SK-N-SH treated with all-trans-retinoic acid at 6 μM for 48 hours (cell line): Measurements from ENCODE around the gene DNAJB12.

Experiments
- ATAC-seq: fragments of 200-7000 bp; cut with Tn5 transposase; 3 replicates; pipeline ENCODE4 v1.9.1; 2020; ENCODE audit warnings: mild to moderate bottlenecking, moderate library complexity
- CSDC2 ChIP-seq: fragments of 250-450 bp; sonication (Bioruptor Pico); IDR thresholded peaks from 2 replicates; pipeline ENCODE4 v1.5.0; 2020; ENCODE audit warnings: mild to moderate bottlenecking, moderate library complexity
- ESRRG ChIP-seq: fragments of 250-450 bp; sonication (Bioruptor Pico); IDR thresholded peaks from 2 replicates; pipeline ENCODE4 v1.6.1; 2021; ENCODE audit warnings: mild to moderate bottlenecking
- ISL1 ChIP-seq: fragments of 250-450 bp; sonication (Bioruptor Pico); IDR thresholded peaks from 2 replicates; pipeline ENCODE4 v2.1.2; 2022; ENCODE audit warnings: mild to moderate bottlenecking, moderate library complexity
- OSR1 ChIP-seq: fragments of 250-450 bp; sonication (Bioruptor Pico); IDR thresholded peaks from 2 replicates; pipeline ENCODE4 v1.8.0; 2022; ENCODE audit warnings: moderate library complexity, mild to moderate bottlenecking, inconsistent platforms
- PPARA ChIP-seq: fragments of 250-450 bp; sonication (Bioruptor Pico); IDR thresholded peaks from 2 replicates; pipeline ENCODE4 v1.5.0; 2020; ENCODE audit warnings: mild to moderate bottlenecking, borderline replicate concordance
- RARB ChIP-seq: fragments of 250-450 bp; sonication (Bioruptor Pico); IDR thresholded peaks from 2 replicates; pipeline ENCODE4 v1.8.0; 2021; ENCODE audit warnings: mild to moderate bottlenecking, moderate library complexity
- SNAI2 ChIP-seq: fragments of 250-450 bp; sonication (Bioruptor Pico); IDR thresholded peaks from 2 replicates; pipeline ENCODE4 v1.5.0; 2020; ENCODE audit warnings: mild to moderate bottlenecking, moderate library complexity
- TCF4 ChIP-seq: fragments of 250-450 bp; sonication (Bioruptor Pico); IDR thresholded peaks from 2 replicates; pipeline ENCODE4 v1.8.0; 2021; ENCODE audit warnings: mild to moderate bottlenecking, moderate library complexity, borderline replicate concordance
- TOX ChIP-seq: fragments of 250-450 bp; sonication (Bioruptor Pico); IDR thresholded peaks from 2 replicates; pipeline ENCODE4 v1.8.0; 2021; ENCODE audit warnings: mild to moderate bottlenecking, moderate library complexity, borderline replicate concordance
- ZC3H10 ChIP-seq: fragments of 250-450 bp; sonication (Bioruptor Pico); IDR thresholded peaks from 2 replicates; pipeline ENCODE4 v1.5.1; 2021; ENCODE audit warnings: mild to moderate bottlenecking, moderate library complexity
- ZFP3 ChIP-seq: fragments of 250-450 bp; sonication (Bioruptor Pico); IDR thresholded peaks from 2 replicates; pipeline ENCODE4 v1.5.0; 2020; ENCODE audit warnings: mild to moderate bottlenecking, moderate library complexity
- ZFP30 ChIP-seq: fragments of 450-650 bp; formaldehyde crosslinking; IDR thresholded peaks from 2 replicates; pipeline ENCODE4 v1.5.0; 2022; ENCODE audit warnings: mild to moderate bottlenecking, moderate library complexity
- ZNF565 ChIP-seq: fragments of 450-650 bp; formaldehyde crosslinking; conservative IDR thresholded peaks from 2 replicates; pipeline ENCODE4 v1.5.0; 2020; ENCODE audit warnings: low read depth, mild to moderate bottlenecking, moderate library complexity
- ZNF8 ChIP-seq: fragments of 450-650 bp; formaldehyde crosslinking; IDR thresholded peaks from 2 replicates; pipeline ENCODE4 v1.5.0; 2020; ENCODE audit warnings: mild to moderate bottlenecking, moderate library complexity
- TF ChIP-seq, protein P1 (sequence below): fragments of 250-450 bp; sonication (Bioruptor Pico); IDR thresholded peaks from 2 replicates; pipeline ENCODE4 v1.5.1; 2020; ENCODE audit warnings: low read depth, mild to moderate bottlenecking, moderate library complexity
- TF ChIP-seq, protein P2 (sequence below): fragments of 250-450 bp; sonication (Bioruptor Pico); IDR thresholded peaks from 2 replicates; pipeline ENCODE4 v1.5.1; 2021; ENCODE audit warnings: mild to moderate bottlenecking, moderate library complexity
- TF ChIP-seq, protein P3 (sequence below): fragments of 250-450 bp; sonication (Bioruptor Pico); IDR thresholded peaks from 2 replicates; pipeline ENCODE4 v1.8.0; 2021; ENCODE audit warnings: low read depth, mild to moderate bottlenecking, moderate library complexity, borderline replicate concordance
- TF ChIP-seq, protein P4 (sequence below): fragments of 250-450 bp; sonication (Bioruptor Pico); IDR thresholded peaks from 2 replicates; pipeline ENCODE4 v1.5.0; 2020; ENCODE audit warnings: mild to moderate bottlenecking, moderate library complexity
- TF ChIP-seq, protein P5 (sequence below): fragments of 250-450 bp; sonication (Bioruptor Pico); IDR thresholded peaks from 2 replicates; pipeline ENCODE4 v1.8.0; 2020; ENCODE audit warnings: mild to moderate bottlenecking, moderate library complexity, borderline replicate concordance

Gene DNAJB12

DNA sequence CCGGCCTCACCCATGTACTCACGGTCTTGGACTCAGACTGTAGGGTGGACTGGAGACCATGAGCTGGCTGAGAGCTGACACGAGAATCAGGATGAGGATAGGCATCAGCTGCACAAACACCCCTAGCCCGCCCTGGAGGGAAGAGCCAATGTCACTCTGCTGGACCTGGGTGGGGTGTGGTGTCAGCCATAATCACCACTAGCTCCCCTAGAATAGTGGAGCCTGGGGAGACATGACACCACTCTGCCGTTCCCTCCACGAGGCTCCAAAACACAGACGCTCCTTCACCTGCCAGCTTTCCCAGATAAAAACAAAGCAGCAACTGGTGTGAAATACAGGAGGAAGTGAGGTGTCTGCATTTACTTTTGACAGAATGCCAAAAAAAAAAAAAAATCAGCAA, 16.5 kb downstream of the DNAJB12 start (continued):
- TF ChIP-seq TOX (CRISPR knock-in tag) (no peak), ZNF565 (CRISPR knock-in tag) (no peak)

DNA sequence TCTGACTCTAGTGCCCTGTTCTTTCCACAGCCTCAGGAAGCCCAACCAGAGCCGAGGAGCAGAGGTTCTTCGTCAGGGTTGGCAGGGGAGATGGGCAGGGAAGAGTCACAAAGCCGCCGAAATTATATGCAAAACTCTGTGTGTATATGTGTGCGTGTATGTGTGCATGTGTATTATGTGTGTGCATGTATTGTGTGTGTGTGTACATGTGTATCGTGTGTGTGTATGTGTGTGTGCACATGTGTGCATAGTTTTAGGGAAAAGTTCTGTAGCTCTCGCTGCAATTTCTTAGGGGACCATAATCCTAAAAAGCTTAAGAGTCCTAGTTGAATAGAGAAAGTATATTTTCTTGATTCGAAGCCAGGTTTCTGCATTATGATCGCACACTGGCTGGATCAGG, 17.0 kb downstream of the DNAJB12 start:
- no peak for ATAC-seq
- no peak for TF ChIP-seq SNAI2 (CRISPR knock-in tag)
- TF ChIP-seq TOX (CRISPR knock-in tag): no peak
- TF ChIP-seq ESRRG (CRISPR knock-in tag): no peak
- no peak for TF ChIP-seq ISL1
- TF ChIP-seq, protein P1, sequence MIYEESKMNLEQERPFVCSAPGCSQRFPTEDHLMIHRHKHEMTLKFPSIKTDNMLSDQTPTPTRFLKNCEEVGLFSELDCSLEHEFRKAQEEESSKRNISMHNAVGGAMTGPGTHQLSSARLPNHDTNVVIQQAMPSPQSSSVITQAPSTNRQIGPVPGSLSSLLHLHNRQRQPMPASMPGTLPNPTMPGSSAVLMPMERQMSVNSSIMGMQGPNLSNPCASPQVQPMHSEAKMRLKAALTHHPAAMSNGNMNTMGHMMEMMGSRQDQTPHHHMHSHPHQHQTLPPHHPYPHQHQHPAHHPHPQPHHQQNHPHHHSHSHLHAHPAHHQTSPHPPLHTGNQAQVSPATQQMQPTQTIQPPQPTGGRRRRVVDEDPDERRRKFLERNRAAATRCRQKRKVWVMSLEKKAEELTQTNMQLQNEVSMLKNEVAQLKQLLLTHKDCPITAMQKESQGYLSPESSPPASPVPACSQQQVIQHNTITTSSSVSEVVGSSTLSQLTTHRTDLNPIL (CRISPR knock-in tag): no peak
- TF ChIP-seq PPARA (CRISPR knock-in tag): no peak
- no peak for TF ChIP-seq OSR1
- TF ChIP-seq, protein P2, sequence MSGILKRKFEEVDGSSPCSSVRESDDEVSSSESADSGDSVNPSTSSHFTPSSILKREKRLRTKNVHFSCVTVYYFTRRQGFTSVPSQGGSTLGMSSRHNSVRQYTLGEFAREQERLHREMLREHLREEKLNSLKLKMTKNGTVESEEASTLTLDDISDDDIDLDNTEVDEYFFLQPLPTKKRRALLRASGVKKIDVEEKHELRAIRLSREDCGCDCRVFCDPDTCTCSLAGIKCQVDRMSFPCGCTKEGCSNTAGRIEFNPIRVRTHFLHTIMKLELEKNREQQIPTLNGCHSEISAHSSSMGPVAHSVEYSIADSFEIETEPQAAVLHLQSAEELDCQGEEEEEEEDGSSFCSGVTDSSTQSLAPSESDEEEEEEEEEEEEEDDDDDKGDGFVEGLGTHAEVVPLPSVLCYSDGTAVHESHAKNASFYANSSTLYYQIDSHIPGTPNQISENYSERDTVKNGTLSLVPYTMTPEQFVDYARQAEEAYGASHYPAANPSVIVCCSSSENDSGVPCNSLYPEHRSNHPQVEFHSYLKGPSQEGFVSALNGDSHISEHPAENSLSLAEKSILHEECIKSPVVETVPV (CRISPR knock-in tag): no peak
- no peak for TF ChIP-seq ZC3H10 (CRISPR knock-in tag)
- TF ChIP-seq, protein P3, sequence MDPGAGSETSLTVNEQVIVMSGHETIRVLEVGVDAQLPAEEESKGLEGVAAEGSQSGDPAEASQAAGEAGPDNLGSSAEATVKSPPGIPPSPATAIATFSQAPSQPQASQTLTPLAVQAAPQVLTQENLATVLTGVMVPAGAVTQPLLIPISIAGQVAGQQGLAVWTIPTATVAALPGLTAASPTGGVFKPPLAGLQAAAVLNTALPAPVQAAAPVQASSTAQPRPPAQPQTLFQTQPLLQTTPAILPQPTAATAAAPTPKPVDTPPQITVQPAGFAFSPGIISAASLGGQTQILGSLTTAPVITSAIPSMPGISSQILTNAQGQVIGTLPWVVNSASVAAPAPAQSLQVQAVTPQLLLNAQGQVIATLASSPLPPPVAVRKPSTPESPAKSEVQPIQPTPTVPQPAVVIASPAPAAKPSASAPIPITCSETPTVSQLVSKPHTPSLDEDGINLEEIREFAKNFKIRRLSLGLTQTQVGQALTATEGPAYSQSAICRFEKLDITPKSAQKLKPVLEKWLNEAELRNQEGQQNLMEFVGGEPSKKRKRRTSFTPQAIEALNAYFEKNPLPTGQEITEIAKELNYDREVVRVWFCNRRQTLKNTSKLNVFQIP: no peak
- no peak for TF ChIP-seq CSDC2 (CRISPR knock-in tag)

DNA sequence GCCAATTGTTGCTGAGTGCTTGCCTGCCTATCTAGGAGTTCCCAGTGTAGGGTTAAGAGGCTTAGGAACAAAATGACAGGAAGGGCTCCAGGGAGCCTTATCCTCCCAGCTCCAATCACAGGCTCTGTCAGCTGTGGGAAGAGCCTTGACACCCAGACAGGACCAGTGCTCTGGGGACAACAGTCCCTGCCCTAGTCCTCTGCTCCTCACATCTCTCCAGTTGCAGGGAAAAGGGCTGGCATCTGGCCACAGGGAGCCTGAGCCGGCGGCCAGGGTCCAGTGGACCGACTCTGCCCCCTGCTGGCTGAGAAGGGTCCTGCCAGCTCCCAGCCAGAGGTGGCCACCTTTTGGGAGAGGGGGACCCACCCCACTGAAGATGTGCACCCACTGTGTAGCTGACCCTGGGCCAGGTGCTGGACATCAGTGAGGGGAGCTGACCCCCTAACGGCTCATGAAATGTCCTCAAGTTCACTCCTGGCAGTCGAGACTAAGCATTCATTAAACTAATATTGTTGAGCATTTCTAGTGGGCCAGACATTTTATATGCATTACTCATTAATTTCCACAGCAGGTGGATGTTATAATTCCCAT, 17.6 kb downstream of the DNAJB12 start:
- TF ChIP-seq SNAI2 (CRISPR knock-in tag): no peak
- no peak for TF ChIP-seq ZFP30 (CRISPR knock-in tag)
- ATAC-seq: peak; percentile 48

DNA sequence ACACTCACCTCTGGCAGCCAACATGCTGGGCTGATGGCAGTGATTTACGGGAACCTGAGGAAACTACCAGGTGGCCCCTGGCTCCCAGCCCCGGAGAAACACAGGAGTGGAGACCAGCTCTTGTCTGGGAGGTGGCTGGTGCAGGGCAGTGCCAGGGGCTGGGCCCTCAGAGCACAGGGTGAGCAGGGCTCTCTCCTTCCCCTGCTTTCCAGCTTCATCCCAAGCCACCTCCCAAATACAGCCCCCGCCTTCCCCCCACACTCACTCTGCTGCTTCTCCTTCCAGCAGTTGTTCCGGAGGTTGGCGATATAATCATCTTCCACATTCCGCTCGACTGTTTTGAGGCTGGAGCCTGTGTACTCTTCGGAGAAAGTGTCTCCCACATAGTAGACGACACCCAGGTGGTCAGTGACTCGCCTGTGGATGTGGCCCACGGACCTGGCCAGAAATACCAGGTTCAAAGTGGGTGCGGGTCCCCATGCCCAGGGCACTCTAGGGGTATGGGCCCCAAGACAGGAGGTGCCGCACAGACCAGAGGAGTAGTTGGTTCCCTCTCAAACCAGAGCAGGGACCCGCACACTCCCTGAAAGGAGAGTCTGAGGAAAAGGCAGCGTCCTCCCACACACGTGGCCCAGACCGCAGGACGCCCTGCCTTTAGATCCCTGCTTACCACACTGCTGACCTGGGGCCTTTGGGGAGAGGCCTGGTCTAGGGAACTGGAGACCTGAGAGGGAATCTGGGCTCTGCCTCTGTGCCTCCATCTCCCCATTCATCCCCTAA, 18.3 kb downstream of the DNAJB12 start:
- ATAC-seq: no peak
- TF ChIP-seq, protein P1 (CRISPR knock-in tag): no peak
- TF ChIP-seq, protein P4, sequence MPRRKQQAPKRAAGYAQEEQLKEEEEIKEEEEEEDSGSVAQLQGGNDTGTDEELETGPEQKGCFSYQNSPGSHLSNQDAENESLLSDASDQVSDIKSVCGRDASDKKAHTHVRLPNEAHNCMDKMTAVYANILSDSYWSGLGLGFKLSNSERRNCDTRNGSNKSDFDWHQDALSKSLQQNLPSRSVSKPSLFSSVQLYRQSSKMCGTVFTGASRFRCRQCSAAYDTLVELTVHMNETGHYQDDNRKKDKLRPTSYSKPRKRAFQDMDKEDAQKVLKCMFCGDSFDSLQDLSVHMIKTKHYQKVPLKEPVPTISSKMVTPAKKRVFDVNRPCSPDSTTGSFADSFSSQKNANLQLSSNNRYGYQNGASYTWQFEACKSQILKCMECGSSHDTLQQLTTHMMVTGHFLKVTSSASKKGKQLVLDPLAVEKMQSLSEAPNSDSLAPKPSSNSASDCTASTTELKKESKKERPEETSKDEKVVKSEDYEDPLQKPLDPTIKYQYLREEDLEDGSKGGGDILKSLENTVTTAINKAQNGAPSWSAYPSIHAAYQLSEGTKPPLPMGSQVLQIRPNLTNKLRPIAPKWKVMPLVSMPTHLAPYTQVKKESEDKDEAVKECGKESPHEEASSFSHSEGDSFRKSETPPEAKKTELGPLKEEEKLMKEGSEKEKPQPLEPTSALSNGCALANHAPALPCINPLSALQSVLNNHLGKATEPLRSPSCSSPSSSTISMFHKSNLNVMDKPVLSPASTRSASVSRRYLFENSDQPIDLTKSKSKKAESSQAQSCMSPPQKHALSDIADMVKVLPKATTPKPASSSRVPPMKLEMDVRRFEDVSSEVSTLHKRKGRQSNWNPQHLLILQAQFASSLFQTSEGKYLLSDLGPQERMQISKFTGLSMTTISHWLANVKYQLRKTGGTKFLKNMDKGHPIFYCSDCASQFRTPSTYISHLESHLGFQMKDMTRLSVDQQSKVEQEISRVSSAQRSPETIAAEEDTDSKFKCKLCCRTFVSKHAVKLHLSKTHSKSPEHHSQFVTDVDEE (CRISPR knock-in tag): no peak
- TF ChIP-seq ZNF8 (CRISPR knock-in tag) (no peak), ESRRG (CRISPR knock-in tag) (no peak), ZFP30 (CRISPR knock-in tag) (no peak), RARB (CRISPR knock-in tag) (no peak), TCF4 (no peak), ZNF565 (CRISPR knock-in tag) (no peak), SNAI2 (CRISPR knock-in tag) (no peak), CSDC2 (CRISPR knock-in tag) (no peak), ZFP3 (CRISPR knock-in tag) (no peak)
- TF ChIP-seq, protein P3: no peak
- TF ChIP-seq, protein P5, sequence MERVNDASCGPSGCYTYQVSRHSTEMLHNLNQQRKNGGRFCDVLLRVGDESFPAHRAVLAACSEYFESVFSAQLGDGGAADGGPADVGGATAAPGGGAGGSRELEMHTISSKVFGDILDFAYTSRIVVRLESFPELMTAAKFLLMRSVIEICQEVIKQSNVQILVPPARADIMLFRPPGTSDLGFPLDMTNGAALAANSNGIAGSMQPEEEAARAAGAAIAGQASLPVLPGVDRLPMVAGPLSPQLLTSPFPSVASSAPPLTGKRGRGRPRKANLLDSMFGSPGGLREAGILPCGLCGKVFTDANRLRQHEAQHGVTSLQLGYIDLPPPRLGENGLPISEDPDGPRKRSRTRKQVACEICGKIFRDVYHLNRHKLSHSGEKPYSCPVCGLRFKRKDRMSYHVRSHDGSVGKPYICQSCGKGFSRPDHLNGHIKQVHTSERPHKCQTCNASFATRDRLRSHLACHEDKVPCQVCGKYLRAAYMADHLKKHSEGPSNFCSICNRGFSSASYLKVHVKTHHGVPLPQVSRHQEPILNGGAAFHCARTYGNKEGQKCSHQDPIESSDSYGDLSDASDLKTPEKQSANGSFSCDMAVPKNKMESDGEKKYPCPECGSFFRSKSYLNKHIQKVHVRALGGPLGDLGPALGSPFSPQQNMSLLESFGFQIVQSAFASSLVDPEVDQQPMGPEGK (CRISPR knock-in tag): no peak
